DMS79 treated with DMSO at 0.1 percent for 48 hours (cell line): Measurements from ENCODE around the gene SH2D7.
"Not testable (repeated sequence)": the region's sequence is repeated elsewhere in the genome, so short reads cannot be mapped to it uniquely, and the experiment has no call there.

Experiments used
- DNase-seq: peaks from one replicate; lab custom pipeline; 2025; lab: John Stamatoyannopoulos, UW

Gene SH2D7

GRCh38 chr15:78142332-78142731 lies 50.0 kb downstream of the SH2D7 start:
- DNase-seq: no peak

GRCh38 chr15:78146425-78147154 lies 54.2 kb downstream of the SH2D7 start:
- DNase-seq: no peak

DNA sequence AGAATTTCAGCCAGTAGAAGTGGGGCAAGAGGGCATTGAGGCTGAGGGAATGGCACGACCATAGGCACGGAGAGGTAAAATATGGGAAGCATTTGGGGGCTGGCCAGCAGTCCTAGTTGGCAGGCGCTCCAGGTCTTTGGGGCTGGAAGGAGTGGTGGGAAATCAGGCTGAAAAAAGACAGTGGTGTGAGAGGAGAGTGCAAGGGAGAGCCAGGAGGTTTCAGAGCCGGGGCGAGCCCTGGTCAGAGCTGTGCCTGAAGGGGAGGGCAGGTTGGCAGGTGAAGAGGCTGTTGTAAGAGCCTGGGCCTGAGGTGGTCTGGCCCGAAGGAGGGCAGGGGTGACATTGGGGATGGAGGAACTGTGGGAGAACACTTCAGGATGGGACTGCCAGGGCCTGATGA lies 55.2 kb downstream of the SH2D7 start:
- no peak for DNase-seq

- no peak for DNase-seq
Observed at GRCh38 chr15:78148392-78149067, 56.2 kb downstream of the SH2D7 start.

DNA sequence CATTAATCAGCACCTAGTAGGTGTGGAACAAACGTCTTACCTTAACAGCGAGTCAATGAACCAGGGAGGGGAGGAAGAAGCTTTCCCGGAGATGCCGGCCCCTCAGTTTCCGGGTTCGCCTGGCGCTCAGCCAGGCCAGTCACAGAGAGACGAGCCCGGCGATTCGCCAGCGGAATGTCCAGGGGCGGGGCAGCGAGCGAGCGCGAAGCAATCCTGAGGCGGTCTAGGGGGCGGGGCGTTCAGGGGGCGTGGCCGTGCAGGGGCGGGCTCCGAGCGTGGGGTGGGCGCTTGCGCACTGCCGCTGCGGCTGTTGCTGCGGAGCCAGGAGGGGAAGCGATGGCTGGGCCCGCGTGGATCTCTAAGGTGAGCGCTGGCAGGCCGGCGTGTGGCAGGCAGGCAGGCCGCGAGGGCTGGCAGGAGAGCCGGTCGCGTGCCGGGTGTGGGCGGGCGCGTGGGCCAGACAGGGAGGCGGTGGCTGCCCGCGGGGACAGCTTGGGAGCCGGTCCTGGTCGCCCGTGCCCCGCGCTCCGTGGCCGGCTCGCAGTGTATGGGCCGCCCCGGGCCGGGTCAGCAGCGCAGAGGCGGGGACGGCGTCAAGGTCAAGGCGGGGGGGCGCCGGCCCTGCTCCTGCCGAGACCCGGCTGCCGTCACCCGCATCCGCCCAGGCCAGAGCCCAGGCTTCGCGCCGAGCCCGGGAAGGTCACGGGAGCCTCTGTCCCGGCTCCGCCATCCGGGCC lies 56.9 kb downstream of the SH2D7 start, which contains the start of gene IDH3A:
Gene IDH3A, plus strand, starts transcription at position 295 of the 737 bp plus-strand sequence. Its CDS starts 42 bp downstream, at position 337.
- DNase-seq: peak; percentile 64

- DNase-seq: peak; percentile 54
Observed at GRCh38 chr15:78149805-78150751, 57.7 kb downstream of the SH2D7 start.

- not testable (repeated sequence) for DNase-seq
Observed at GRCh38 chr15:78151075-78151474, 58.7 kb downstream of the SH2D7 start.
